Stomach (tissue), 4 donors: ENCODE data around the gene PLAAT5.

Experiments
- POLR2A ChIP-seq, 4 donors: fragments of 450-650 bp; IDR thresholded peaks; one replicate each; pipeline ENCODE4 v1.6.1; 2016; ENCODE audit warnings: antibody characterized with exemption in 4 of 4, control low read depth in 2 of 4, mild to moderate bottlenecking in 1 of 4, moderate library complexity in 1 of 4
- TF ChIP-seq, protein P1 (sequence below), 7 experiments: fragments of 450-650 bp in 4 of 7; fragments of 200-600 bp in 3 of 7; sonication (generic) in 3 of 7; IDR thresholded peaks; one replicate each; pipeline ENCODE4 v1.5.1; 2016 to 2019; ENCODE audit warnings: antibody characterized with exemption in 7 of 7, control low read depth in 2 of 7, mild to moderate bottlenecking in 1 of 7

GRCh38 chr11:63459586-63459985 is 31.4 kb downstream of the PLAAT5 start:
- TF ChIP-seq, protein P1, sequence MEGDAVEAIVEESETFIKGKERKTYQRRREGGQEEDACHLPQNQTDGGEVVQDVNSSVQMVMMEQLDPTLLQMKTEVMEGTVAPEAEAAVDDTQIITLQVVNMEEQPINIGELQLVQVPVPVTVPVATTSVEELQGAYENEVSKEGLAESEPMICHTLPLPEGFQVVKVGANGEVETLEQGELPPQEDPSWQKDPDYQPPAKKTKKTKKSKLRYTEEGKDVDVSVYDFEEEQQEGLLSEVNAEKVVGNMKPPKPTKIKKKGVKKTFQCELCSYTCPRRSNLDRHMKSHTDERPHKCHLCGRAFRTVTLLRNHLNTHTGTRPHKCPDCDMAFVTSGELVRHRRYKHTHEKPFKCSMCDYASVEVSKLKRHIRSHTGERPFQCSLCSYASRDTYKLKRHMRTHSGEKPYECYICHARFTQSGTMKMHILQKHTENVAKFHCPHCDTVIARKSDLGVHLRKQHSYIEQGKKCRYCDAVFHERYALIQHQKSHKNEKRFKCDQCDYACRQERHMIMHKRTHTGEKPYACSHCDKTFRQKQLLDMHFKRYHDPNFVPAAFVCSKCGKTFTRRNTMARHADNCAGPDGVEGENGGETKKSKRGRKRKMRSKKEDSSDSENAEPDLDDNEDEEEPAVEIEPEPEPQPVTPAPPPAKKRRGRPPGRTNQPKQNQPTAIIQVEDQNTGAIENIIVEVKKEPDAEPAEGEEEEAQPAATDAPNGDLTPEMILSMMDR (IDR thresholded peaks at IDR 0.05), result no peak
- no peak for TF ChIP-seq POLR2A (IDR thresholded peaks at IDR 0.05)
